HCT116 (cell line): ENCODE measurements around the gene PLPP7.

Experiments used
- JUND ChIP-seq: IDR thresholded peaks from 2 replicates; pipeline ENCODE4 v1.6.1; 2012
- POLR2A ChIP-seq: IDR thresholded peaks from 2 replicates; pipeline ENCODE4 v1.7.0; 2011; ENCODE audit warnings: borderline replicate concordance; ENCODE audit not compliant: insufficient read depth, insufficient read length; ENCODE audit errors: extremely low read depth
- POLR2AphosphoS5 ChIP-seq: IDR thresholded peaks from 2 replicates; pipeline ENCODE4 v1.6.1; 2011; ENCODE audit warnings: mild to moderate bottlenecking, low read depth, low read length, moderate library complexity
- REST ChIP-seq: IDR thresholded peaks from 2 replicates; pipeline ENCODE4 v1.6.1; 2012; ENCODE audit warnings: low read depth
- TF ChIP-seq, protein P1 (sequence below), 3 experiments: fragments of 200-600 bp in 1 of 3; sonication (generic) in 1 of 3; IDR thresholded peaks in 2 of 3; conservative IDR thresholded peaks in 1 of 3; 2 replicates each; pipeline ENCODE4 v1.5.1; 2012 to 2017; ENCODE audit warnings: low read depth in 2 of 3, low read length in 2 of 3, antibody characterized with exemption in 1 of 3, borderline replicate concordance in 1 of 3, control low read depth in 1 of 3, mild to moderate bottlenecking in 1 of 3, mixed read lengths in 1 of 3, mixed run types in 1 of 3, moderate library complexity in 1 of 3; ENCODE audit not compliant: insufficient read depth in 1 of 3

- no peak for TF ChIP-seq POLR2A
- no peak for TF ChIP-seq REST
- TF ChIP-seq, protein P1, sequence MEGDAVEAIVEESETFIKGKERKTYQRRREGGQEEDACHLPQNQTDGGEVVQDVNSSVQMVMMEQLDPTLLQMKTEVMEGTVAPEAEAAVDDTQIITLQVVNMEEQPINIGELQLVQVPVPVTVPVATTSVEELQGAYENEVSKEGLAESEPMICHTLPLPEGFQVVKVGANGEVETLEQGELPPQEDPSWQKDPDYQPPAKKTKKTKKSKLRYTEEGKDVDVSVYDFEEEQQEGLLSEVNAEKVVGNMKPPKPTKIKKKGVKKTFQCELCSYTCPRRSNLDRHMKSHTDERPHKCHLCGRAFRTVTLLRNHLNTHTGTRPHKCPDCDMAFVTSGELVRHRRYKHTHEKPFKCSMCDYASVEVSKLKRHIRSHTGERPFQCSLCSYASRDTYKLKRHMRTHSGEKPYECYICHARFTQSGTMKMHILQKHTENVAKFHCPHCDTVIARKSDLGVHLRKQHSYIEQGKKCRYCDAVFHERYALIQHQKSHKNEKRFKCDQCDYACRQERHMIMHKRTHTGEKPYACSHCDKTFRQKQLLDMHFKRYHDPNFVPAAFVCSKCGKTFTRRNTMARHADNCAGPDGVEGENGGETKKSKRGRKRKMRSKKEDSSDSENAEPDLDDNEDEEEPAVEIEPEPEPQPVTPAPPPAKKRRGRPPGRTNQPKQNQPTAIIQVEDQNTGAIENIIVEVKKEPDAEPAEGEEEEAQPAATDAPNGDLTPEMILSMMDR (IDR thresholded peaks at IDR 0.05 in 2 of 3, conservative IDR thresholded peaks at IDR 0.05 in 1 of 3; ENCODE audit: borderline replicate concordance in 1 of 3, insufficient read depth in 1 of 3, low read depth in 2 of 3, low read length in 2 of 3): no peak
- TF ChIP-seq JUND: no peak
- no peak for TF ChIP-seq POLR2AphosphoS5
These were observed 17.3 kb upstream of the PLPP7 start for GRCh38 chr9:131272212-131272611.
